ENCODE measurements around the gene C12orf42. TPM values are rescaled to one million over a fixed set of nuclear protein-coding genes. Genes with fewer than 3 reads are reported as not detected.

C12orf42 gene
- total and polyA plus RNA-seq, 9 donors: not detected

- intact Hi-C loops (cut with DNase I): no loop called here
- no peaks in the 10 kb centered on the region for H3K4me1 ChIP-seq (ENCODE audit: insufficient read depth)
- no peak overlapping the region for H3K4me3 ChIP-seq
- no peak overlapping the region for H3K27ac ChIP-seq
- no peaks in the 10 kb centered on the region for H3K36me3 ChIP-seq
- no peaks in the 10 kb centered on the region for H3K27me3 ChIP-seq
- no peak for DNase-seq
- TF ChIP-seq CTCF (IDR thresholded peaks at IDR 0.05): no peak
- no peaks in the 10 kb centered on the region for H3K9me3 ChIP-seq
These were observed 158.8 kb downstream of the C12orf42 start for GRCh38 chr12:103336940-103337339.

DNA sequence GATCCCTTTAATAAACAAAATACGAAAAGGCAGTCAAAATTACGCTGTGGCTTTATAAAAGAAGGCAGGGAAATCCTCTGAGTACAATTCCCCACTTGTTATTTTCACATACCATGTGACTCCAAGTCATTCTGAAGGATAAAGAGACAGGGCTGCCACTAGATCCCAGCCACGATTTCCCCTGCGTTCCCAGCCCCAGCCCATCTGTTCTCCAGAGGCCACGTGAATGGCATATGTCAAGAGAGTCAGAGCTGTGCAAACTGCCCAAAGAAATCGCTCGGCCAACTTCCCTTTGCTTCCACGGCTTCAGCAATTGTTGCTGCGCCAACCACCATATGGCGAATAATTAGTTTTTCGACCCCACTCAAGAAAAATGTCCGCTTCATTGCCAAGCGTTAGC is 161.3 kb downstream of the C12orf42 start:
- no peaks in the 10 kb centered on the region for H3K36me3 ChIP-seq
- no peak overlapping the region for H3K4me3 ChIP-seq
- DNase-seq: no peak
- no peak for TF ChIP-seq CTCF (IDR thresholded peaks at IDR 0.05)
- TF ChIP-seq EP300 (IDR thresholded peaks at IDR 0.05): no peak
- TF ChIP-seq POLR2A (IDR thresholded peaks at IDR 0.05): no peak
- H3K27ac ChIP-seq: no peak overlapping the region
- H3K27me3 ChIP-seq: no peaks in the 10 kb centered on the region
- intact Hi-C loops (cut with DNase I): no loop called here
- WGBS, 3 donors: 75 to 84% (median 80%) methylated on average over 13 of the region's 13 CpGs
- H3K4me1 ChIP-seq (ENCODE audit: insufficient read depth): no peaks in the 10 kb centered on the region
- no peaks in the 10 kb centered on the region for H3K9me3 ChIP-seq

DNA sequence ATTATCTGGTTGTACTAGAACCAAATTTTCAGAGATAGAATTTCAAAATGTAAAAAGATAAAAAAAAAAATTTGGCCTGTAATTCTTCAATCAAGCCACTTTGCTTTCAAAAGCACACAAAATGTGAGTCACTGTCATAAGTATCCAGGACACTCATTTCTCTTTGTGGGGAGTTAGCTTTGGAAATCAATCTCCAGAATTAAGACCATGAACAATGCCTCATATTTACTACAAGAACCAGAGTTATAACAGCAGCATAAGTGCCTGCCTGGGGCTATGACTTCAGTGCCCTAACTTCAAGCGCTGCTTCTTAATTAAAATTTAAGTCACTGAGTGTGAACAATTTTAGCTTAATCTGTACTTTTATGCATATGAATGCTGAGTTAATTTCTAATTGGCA is 162.1 kb downstream of the C12orf42 start:
- TF ChIP-seq POLR2A (IDR thresholded peaks at IDR 0.05) (no peak), CTCF (IDR thresholded peaks at IDR 0.05) (no peak), EP300 (IDR thresholded peaks at IDR 0.05) (no peak)
- WGBS, 3 donors: 95 to 97% (median 96%) methylated on average over 1 of the region's 1 CpG
- H3K27ac ChIP-seq: no peak overlapping the region
- no peaks in the 10 kb centered on the region for H3K9me3 ChIP-seq
- DNase-seq: no peak
- no peaks in the 10 kb centered on the region for H3K4me1 ChIP-seq (ENCODE audit: insufficient read depth)
- no peaks in the 10 kb centered on the region for H3K27me3 ChIP-seq
- no peaks in the 10 kb centered on the region for H3K36me3 ChIP-seq
- intact Hi-C loops (cut with DNase I): no loop called here
- H3K4me3 ChIP-seq: no peak overlapping the region

DNA sequence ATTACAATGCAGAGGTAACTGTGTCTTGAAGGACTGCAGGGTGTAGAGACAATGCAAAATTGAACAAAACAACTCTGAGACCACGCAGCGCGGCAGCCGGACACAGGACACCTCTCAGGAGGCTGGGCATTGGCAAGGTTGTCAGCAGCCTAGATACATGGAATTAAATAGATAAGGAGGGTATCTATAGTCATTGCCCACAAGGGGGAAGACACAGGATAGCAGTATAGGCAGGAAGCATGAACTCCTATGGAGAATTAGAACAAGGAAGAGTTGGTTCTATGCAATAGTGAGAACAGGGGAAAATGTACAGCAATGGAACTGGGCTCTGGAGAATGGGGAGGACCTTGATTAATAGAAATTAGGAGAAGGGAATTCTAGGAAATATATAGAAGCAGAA is 164.1 kb downstream of the C12orf42 start:
- 93 to 96% (median 95%) methylated on average over 4 of the region's 4 CpGs for WGBS, 3 donors
- Histone ChIP-seq H3K9me3 (no peaks in the 10 kb centered on the region), H3K4me1 (ENCODE audit: insufficient read depth) (no peaks in the 10 kb centered on the region), H3K27me3 (no peaks in the 10 kb centered on the region), H3K27ac (no peak overlapping the region), H3K36me3 (no peaks in the 10 kb centered on the region), H3K4me3 (no peak overlapping the region)
- intact Hi-C loops (cut with DNase I): no loop called here
- DNase-seq: no peak
- TF ChIP-seq CTCF (IDR thresholded peaks at IDR 0.05) (no peak), EP300 (IDR thresholded peaks at IDR 0.05) (no peak), POLR2A (IDR thresholded peaks at IDR 0.05) (no peak)

- intact Hi-C loops (cut with DNase I): no loop called here
- DNase-seq: no peak
- Histone ChIP-seq H3K36me3 (no peaks in the 10 kb centered on the region), H3K4me3 (no peak overlapping the region), H3K4me1 (ENCODE audit: insufficient read depth) (no peaks in the 10 kb centered on the region), H3K27ac (no peak overlapping the region), H3K9me3 (no peaks in the 10 kb centered on the region), H3K27me3 (no peaks in the 10 kb centered on the region)
- TF ChIP-seq EP300 (IDR thresholded peaks at IDR 0.05) (no peak), CTCF (IDR thresholded peaks at IDR 0.05) (no peak), POLR2A (IDR thresholded peaks at IDR 0.05) (no peak)
- WGBS, 3 donors: 19 to 55% (median 32%) methylated on average over 1 of the region's 1 CpG
These were observed 165.1 kb downstream of the C12orf42 start for GRCh38 chr12:103330672-103331071.
